Measurements from ENCODE around the gene LOXL4.

The LOXL4 gene

DNA sequence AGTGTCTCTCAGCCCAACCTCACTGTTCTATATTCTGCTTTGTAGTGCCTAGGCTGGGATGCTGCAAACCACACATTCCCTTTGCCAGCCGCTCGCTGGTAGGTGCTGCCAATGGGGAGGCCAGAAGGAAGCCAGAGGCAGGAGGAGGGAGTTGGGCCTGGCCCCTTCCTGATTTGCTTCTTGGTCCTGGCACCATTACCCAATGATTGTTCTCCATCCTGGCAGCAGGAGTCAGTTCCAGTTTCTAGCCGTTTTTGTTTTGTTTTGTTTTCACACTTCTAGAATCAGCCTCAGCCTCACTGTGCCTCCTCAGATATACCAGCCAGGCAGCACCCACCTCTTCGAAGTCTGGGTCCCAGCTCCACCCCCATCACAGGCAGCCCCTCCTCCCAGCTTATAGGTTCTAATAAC, 27.4 kb upstream of the LOXL4 start:
- no peak for DNase-seq (ENCODE audit: low read depth in 2 of 2)

DNA sequence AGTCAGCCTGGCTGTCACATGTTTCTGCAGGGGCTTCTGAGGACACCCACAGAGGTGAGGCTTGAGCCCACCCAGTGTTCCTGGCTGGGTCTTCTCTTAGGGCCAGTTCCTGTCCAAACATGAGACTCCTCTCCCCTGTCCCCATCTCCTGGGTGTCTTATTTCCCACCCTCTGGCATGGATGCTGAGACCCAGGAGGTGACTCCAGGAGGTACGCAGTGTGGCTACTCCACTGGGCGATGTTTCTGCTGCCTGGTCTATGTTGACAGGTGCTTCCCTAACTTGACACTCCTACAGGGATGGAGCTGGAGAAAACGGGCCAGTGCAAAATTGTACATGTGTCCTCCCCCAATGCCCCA, 26.3 kb upstream of the LOXL4 start:
- DNase-seq (ENCODE audit: low read depth in 2 of 2): no peak

DNA sequence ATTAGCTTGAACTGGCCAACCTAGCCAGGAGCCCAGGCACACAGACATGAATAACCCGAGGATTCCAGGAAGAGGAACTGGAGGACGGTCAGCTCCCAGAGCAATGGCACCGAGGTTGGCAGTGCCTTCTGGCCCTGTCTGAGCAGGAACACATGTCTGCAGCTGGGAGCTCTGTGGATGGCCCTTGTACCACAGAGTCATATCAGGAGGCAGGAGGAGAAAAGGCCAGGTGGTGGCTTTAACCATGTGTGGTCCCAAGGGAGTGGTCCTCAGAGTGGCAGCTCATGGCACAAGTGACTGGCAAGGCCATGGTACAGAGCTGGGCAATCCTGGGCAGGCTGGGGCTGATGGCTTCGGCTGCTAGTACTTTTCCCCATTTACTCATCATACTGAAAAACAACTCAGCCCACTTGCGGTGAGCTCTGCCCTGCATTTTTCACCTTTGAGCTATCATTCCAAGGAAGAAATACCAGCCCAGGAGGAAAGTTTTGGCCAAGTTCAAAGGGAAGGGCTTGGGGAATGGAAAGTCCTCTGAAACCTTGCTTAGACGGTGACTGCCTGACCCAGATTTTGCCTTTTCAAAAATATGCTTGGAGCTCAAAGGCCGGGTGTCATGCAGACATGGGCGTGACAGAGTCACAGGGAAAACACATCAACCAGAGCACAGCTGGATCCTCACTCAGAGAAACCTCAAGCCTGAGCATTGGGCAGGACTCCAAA, 25.7 kb upstream of the LOXL4 start:
- DNase-seq (ENCODE audit: low read depth in 2 of 2): no peak

DNA sequence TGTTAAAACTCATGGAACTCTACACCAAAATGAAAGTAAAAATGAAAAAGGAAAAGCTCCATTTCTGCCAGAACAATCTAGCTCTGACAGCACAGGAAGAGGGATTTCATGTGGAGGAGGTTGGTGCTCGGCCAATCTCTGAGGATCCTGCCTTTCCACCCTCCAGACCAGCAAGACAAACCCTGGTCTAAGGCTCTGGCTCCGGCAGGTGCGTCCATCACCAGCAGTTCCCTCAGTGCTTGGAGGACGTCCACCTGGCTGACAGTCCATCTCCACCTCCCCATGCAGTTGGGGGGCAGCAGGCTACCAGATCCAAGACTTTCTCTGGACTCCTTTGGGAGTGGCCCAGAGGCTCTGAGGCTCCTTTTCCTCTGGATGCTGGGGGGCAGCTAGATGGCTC, 25.0 kb upstream of the LOXL4 start:
- no peak for DNase-seq (ENCODE audit: low read depth in 2 of 2)

DNA sequence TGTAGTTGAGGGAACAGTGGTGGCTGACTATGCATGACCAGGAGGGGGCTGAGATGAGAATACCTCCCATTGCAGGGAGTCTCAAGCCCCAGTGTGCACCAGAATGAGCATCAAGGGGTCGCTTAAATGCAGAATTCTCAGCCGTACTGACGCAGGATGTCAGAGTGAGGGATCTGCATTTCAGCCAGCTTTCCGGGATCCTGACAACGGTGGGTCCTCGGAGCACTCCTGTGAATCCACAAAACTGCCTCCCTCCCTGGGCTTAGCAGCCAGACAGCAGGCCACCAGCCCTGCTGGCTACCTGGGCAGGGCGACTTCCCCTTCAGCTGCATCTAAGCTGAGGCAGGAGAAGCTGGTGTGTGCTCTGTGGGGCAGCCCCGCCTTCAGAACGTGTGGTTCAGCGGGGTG, 21.8 kb upstream of the LOXL4 start:
- no peak for DNase-seq (ENCODE audit: low read depth in 2 of 2)

DNA sequence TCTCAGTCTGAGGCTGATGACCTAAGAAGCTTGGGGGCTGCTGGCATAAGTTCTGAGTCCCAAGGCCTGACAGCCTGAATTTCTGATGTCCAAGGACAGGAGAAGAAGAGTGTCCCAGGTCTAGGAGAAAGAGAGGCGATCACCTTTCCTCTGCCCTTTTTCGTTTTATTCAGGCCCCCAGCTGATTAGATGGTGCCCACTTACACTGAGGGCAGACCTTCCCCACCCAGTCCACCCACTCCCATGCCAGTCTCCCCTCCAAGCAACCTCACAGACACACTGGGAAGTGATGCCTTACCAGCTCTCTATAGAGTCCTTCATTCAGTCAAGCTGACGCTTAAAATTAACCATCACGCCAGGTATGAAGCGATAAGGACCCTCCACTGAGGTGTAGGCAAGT, 19.3 kb upstream of the LOXL4 start:
- DNase-seq (ENCODE audit: low read depth in 2 of 2): no peak

DNA sequence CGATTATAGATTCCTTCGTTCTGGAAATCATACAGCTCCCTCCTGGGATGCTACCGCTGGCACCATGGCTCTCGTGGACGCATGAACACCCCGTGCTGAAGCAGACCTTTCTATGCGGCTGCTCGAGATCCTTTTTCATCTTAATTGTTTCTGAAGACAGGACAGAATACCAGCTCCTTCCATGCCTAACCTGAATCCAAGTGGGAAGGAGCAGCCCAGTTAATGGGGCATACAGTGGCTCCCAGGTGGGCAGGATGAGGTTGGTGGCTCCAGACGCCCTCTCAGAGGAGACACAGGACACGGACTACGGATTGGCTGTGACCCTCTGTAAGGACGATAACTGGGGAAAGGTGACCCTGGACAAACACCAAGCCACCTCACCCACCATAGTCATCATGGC, 18.4 kb upstream of the LOXL4 start:
- DNase-seq (ENCODE audit: low read depth in 2 of 2): no peak

DNA sequence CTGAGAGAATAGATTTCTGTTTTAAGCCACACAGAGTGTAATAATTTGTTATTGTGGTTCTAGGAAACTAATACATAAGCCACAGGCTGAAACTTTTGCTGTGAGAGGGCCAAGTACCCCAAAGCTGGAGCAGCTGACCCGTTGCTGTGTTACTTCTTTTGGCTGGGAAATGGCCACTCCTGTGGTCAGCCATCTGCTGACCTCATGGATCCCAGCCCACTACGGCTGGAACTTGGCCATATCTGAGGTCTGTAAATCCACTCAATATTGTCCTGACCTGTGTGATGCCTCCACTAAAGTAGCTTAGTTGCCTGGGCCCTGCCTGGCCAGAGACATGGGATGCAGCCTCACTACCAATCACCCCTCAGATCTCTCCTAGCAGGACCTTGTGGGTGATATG, 17.4 kb upstream of the LOXL4 start:
- DNase-seq (ENCODE audit: low read depth in 2 of 2): no peak

DNA sequence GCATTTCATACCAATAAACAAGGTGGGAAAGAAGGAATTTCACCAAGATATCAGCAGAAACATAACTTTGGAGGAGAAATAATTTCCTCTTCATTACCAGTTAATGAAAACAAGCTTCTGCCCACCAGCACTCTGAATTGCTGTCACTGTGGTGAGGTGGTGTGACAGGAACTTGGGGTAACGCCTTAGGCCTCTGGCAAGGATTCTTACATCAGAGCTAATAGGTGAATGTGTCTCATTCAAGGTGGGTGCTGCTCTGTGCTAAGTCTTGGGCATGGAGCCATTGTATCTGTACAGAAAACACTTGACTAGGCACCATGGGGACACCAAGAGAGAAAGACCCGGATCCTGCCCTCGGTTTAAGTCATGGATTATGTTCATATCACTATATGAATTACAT, 8.3 kb upstream of the LOXL4 start:
- no peak for DNase-seq (ENCODE audit: low read depth in 2 of 2)

DNA sequence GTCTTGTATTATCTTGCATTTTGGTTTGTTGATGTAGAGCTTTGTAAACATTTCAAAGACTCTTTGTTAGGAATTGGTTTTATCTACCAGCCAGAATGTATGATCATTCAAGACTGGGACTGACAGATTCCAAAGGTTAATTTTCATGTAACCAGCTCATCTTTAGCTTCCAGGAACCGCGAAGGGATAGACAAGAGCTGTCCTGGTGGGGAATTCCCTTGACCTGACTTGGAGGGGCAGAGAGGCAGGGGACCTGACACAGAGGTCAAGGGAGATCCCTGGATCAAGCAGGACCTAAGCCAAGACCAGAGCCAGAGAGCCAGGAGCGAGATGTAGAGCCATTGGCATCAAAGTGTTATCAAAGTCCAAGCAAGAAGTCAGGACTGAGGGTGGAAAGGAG, 6.6 kb upstream of the LOXL4 start:
- no peak for DNase-seq (ENCODE audit: low read depth in 2 of 2)

DNA sequence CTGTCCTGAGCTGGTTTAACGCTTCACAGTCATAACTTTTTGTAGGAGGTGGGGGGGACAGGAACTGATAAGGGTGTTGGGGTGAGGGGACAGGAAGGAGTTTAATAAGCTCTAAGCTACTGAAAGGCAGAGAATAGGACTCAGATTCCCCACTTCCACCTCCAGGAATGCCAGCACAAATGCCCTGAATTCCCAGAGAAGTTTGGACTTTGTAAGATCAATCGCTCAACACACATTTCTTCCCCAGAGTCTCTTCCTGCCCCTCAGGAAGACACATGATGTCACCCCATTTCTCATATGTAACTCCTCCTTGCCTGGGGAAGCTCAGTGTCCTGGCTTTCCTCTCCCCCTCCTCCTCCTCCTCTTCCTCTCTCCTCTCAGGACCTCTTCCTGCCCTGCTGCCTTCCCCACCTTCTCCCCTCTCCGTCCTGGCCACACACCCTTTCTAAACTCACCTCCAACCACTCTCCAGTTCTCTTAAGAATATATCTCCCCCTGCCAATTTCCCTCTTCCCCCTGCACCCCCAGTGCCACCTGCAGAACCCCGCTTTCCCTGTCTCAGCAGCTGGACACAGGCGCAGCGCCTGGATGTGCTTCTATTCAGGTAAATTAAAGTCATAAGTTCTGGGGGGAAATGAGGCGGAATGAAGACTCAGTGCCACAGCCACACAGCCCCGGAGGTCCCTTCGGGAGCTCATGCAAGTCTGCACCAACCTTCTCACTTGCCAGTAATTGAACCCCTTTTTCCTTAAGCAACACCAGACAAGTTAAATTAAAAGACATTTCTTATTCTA, 5.3 kb upstream of the LOXL4 start:
- no peak for DNase-seq (ENCODE audit: low read depth in 2 of 2)

DNA sequence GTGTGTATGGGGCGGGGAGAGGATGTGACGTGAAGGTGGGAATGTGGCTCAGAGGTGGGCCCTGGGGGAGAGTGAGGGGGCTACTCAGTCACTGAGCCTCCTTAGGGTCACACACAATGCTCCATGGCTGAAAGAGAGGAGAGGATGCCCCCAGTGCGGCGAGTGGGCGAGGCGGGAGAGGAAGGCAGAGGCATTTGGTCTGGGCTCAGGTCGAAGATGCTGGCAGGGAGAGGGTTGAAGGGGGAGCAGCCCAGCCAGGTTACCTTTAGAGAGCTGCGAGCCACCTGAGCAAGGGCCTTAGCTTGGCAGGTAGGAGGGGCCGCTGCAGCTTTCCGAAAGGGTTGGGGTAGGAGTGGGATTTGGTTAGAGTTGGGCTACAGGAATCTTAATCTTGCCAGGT, 4.7 kb upstream of the LOXL4 start:
- no peak for DNase-seq (ENCODE audit: low read depth in 2 of 2)

DNA sequence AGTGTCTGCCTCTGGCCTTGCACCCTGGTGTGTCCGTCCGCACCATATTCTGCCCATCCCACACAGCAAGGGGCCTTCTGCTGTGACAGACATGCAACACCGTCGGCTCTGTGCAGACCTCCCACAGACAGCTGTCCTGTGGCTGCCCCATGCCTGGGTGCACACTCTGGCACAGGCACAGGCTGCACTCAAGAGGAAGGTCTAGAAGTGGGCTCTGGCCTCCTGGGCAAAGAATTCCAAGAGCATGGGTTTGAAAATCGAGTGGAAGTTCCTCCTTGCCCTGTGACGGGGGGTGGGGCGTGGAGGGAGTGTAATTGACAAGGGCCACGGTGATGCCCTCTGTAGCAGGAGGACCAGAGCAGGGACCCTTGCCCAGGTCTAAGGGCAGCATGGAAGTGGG, 4.3 kb upstream of the LOXL4 start:
- no peak for DNase-seq (ENCODE audit: low read depth in 2 of 2)

DNA sequence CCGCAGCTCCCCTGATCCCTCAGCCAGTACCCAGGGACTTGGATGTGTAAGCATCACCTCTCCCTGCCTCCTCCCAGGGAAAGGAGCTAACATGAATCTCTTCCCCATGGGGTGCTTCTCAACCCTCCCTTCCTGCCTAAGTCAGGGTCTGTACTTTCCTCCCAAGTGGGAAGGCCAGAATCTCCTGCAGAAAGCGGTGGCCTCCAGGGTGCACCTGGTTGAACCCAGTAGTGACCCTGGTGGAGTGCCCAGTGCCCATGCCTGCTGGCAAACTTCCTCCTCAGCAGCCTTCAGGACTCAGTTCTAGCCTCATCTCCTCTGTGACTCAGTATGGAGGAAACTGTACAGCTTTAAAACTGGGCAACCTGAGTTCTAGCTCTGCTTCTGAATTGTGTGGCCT, 2.8 kb upstream of the LOXL4 start:
- DNase-seq (ENCODE audit: low read depth in 2 of 2): no peak

DNA sequence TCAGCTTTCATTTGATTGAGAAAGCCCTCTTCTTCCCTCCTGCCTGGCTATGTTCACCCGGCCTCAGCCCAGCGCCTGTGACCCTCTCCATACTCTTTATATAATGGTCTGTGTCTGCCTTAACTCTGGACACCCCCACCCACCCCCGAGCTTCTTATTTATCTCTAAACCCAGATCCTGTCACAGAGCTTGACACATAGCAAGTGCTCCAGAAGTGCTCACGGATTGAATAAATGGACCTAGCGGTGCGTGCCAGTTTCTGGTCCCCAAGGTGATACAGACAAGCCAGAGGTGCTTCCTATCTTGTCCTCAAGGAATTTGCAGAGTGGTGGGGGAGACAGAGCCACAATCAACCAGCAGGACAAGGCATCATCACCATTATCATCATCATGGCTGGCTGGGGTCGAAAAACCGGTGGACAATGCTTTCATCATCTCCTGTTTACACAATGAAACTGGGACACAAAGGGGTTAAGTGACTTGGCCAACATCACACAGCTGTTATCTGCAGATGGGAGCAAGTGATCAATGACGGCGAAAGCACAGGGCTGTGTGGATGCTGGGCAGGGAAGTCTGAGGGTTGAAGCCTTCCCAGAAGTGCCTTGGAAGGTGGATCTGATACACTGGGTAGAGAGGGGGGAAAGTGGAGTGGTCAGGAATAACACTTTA, 2.2 kb upstream of the LOXL4 start:
- DNase-seq (ENCODE audit: low read depth in 2 of 2): no peak

DNA sequence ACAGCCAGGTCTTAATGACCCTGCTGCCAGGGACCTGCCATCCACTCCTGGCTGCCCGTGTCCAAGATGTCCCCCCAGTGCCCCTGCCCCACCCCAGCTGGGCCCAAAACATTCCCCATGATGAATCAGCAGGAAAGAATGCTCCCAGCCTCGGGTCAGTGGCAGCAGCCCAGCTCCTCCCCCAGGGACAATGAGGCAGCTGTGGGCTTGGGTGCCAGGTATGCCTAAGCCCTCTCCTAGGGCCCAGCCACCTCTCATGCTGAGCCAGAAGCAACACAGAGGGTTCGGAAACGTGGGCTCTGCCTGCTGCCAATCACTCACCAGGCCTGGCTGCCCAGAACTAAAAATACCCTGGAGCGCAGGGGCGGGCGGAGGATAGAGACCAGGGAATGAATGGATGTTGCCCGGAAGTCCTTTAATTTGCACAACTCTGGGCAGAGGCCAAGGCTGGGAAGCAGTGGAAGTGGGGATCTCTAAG, 1.5 kb upstream of the LOXL4 start:
- DNase-seq (ENCODE audit: low read depth in 2 of 2): no peak

DNA sequence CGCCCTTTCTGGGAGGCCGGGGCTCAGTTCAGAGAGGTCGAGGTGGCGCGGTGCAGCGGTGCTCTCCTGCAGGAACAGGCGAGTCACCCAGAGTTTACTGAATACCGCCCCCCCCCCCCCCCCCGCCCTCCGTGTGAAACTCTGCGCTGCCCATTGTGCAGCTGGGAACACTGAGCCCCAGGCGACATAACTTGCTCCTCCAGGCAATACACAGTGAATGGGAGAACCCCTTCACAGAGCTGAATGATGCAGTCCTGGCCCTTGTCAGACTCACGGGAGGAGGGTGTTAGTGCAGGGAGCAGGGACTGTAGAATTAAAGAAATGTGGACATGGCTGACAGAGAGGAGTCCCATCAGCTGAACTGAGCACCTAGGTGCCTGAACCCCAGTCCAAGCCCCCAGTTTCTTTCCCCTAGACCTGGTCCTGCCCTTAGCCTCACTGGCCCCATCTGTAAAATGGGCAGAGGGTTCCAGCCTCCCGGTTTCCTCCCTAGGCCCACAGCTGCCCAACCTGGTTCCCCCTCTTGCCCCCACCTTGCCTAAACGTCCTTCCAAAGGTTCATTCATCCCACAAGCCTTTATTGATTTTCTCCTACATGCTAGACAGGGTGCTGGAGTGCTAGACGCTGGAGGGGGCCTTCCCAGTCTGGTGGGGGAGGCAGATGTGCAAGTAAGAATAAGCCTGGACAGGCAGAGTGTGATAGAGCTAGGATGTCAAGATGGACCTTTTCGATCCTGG, 869 bp upstream of the LOXL4 start:
- no peak for DNase-seq (ENCODE audit: low read depth in 2 of 2)

DNA sequence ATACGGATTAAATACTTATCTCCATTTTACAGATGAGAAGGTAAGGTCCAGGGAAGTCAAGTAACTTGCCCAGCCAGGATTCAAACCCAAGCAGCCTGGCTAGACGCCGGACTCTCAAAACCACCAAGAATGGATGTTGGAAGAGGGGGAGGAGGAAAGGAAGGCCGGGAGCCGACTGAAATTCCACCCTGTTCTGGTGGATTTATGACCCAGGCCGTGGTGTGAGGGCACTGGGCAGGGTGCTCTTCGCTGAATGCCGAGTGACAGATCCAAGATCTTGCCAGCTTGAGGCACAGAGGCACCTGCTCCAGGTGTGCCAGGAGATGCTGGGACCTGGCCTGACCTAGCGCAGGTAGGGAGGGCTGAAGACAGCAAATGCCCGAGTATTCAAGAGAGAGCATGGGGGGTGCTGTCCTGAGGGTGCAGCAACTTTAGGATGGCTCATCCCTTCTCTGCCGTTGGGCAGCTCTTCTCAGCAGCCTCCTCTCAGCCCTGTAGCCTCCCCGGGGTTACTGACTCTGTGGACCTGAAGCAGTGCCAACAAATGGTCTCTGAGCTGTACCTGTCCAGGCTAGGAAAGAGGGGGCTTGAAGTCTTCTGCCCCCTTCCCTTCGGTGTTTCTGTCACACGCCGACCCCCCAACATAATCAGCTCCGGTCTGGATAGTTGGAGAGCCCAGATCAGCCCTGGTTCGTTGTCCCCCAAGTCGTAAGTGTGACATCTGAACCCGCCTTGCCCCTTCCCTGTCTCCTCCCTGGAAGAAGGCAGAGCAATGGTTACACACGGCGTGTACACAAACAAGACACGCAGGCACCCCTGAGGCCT, 713 bp downstream of the LOXL4 start:
- DNase-seq (ENCODE audit: low read depth in 2 of 2): no peak

DNA sequence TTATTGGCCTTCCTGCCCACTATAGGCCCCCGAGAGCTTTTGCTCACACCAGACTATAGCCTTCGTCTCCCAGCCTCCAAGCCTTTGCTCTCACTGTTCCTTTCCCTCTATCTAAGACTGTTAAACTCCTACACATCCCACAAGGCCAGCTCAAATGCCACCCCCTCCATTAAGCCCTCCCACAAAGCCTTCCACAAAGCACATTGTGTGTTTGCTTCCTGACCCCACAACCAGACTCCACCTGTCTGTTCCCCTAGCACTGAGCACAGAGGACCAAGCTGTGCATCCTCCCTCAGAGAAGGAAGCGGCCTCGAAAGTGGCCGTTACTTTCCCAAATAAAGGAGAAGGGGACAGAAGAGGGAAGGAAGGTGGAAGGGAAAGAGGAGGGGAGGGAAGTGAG, 1.3 kb downstream of the LOXL4 start:
- no peak for DNase-seq (ENCODE audit: low read depth in 2 of 2)

DNA sequence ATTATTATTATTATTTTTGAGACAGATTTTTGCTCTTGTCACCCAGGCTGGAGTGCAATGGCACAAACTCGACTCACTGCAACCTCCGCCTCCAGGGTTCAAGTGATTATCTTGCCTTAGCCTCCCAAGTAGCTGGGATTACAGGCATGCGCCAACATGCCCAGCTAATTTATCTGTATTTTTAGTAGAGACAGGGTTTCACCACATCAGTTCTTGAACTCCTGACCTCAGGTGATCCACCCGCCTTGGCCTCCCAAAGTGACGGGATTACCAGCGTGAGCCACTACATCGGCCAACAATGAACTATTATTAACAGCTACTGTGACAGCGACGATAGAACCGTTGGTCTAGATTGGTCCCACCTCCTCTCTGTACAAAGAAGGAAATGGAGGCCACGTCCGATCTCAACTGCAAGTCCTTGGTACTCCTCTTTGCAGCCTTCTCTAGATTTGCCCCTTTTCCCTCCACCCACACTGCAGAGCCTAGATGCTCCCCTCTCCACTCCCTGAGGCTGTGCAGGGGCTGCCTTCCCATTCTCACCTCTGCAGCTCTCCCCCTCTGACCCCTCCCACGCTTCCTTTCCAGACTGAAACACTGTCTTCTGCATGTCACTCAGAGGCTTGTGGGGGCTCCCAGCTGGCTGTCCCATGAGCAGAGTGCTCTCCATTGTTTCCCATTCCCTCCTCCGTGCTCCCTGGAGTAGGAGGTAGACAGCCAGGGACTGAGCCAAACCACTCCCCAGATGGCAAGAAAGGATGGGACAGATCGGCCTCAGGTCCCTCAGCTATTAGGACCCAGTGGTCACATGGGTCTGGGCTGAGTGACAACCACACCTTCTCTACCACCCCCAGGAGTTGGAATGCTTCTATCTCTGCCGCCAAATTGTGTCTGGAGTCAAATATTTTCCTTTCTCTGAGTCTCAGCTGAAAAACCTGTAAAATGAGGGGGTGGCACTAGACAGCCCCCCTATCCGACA, 2.3 kb downstream of the LOXL4 start:
- no peak for DNase-seq (ENCODE audit: low read depth in 2 of 2)

All from stimulated activated CD4-positive, alpha-beta T cell treated with anti-CD3 and anti-CD28 coated beads, Interleukin-4, amount 100 ng/mL, for 48 hours (primary cell).